Tibial nerve (tissue), 4 donors: ENCODE data around the gene DENND1A. TPM values are rescaled to one million over a fixed set of nuclear protein-coding genes. Genes with fewer than 3 reads are reported as not detected.

Source experiments
- DNase-seq, 2 donors: peaks; one replicate each; pipeline ENCODE4 v3.0.0-alpha.2; 2019; ENCODE audit warnings: low spot score in 2 of 2
- H3K27ac ChIP-seq, 4 donors: fragments of 200-600 bp; sonication (generic) in 3 of 4; one replicate each; pipeline ENCODE4 v1.5.1; 2017 to 2019; ENCODE audit warnings: mild to moderate bottlenecking in 1 of 4
- H3K27me3 ChIP-seq, 2 donors: fragments of 200-600 bp; sonication (generic) in 1 of 2; one replicate each; pipeline versions ENCODE4 v1.5.1 to v1.6.0; 2017 to 2019
- H3K36me3 ChIP-seq, 3 donors: fragments of 200-600 bp; sonication (generic); one replicate each; pipeline ENCODE4 v1.5.1; 2018 to 2019
- H3K4me1 ChIP-seq, 4 donors: fragments of 200-600 bp; sonication (generic) in 3 of 4; one replicate each; pipeline ENCODE4 v1.5.1; 2017 to 2019
- H3K4me3 ChIP-seq, 4 donors: fragments of 200-600 bp; sonication (generic) in 3 of 4; one replicate each; pipeline ENCODE4 v1.5.1; 2017 to 2019; ENCODE audit warnings: mild to moderate bottlenecking in 1 of 4, moderate library complexity in 1 of 4
- H3K9me3 ChIP-seq, 4 donors: fragments of 200-600 bp; sonication (generic) in 3 of 4; one replicate each; pipeline ENCODE4 v1.5.1; 2017 to 2019
- EP300 ChIP-seq, 2 donors: sonication (generic); formaldehyde crosslinking; IDR thresholded peaks; one replicate each; pipeline ENCODE4 v1.6.1; 2017; ENCODE audit warnings: antibody characterized with exemption in 2 of 2, mild to moderate bottlenecking in 1 of 2
- POLR2A ChIP-seq, 2 donors: fragments of 450-650 bp; IDR thresholded peaks; one replicate each; pipeline ENCODE4 v1.6.1; 2017; ENCODE audit warnings: antibody characterized with exemption in 2 of 2, mild to moderate bottlenecking in 2 of 2, moderate library complexity in 2 of 2
- WGBS, 2 donors: methylation state at CpG; one replicate each; pipeline ENCODE4 v1.1.5; 2018; 5-methylcytosine and 5-hydroxymethylcytosine counted together
- total RNA-seq, 4 donors: library from RNA; depleted of rRNA; stranded (reverse); fragments of >200 nt; gene quantifications; one replicate each; pipeline ENCODE4 v1.1.0, GENCODE V29; 2016
- TF ChIP-seq, protein P1 (sequence below), 5 experiments: fragments of 200-600 bp in 3 of 5; fragments of 450-650 bp in 2 of 5; sonication (generic) in 3 of 5; IDR thresholded peaks; one replicate each; pipeline ENCODE4 v1.5.1; 2016 to 2019; ENCODE audit warnings: antibody characterized with exemption in 5 of 5, mild to moderate bottlenecking in 3 of 5, moderate library complexity in 2 of 5

Gene DENND1A
- total RNA-seq, 4 donors from 2014 or later, result 17.5 to 34.8 (median 20.1) TPM

DNA sequence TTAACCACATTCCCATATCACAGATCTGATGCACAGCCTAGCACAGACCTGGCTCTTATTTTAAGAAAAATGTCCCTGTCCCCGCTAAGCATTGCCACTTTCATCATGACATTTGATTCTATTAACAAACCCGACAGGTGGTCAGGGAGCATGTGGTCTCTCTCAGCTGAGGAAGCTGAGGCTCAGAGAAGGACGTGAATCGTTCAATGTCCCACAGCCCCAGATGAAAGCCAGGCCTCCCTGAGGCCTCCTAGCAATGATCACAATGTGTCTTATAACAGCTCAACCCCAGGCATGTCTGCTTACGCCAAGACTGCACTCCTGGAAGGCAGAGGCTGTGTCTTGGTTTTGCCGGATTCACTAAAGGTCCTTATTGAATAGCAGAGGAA is 584.4 kb downstream of the DENND1A start:
- no peak for DNase-seq
- WGBS, 2 donors, result 60 to 65% methylated on average over 6 of the region's 6 CpGs
- Histone ChIP-seq H3K27me3 (peaks cover 0 to 14% of the 10 kb centered on the region in 2 donors), H3K36me3 (no peaks in the 10 kb centered on the region), H3K9me3 (no peaks in the 10 kb centered on the region), H3K27ac (no peak overlapping the region), H3K4me3 (no peak overlapping the region), H3K4me1 (peaks cover 0 to 6% (median 3%) of the 10 kb centered on the region in 4 donors)
- TF ChIP-seq, protein P1, sequence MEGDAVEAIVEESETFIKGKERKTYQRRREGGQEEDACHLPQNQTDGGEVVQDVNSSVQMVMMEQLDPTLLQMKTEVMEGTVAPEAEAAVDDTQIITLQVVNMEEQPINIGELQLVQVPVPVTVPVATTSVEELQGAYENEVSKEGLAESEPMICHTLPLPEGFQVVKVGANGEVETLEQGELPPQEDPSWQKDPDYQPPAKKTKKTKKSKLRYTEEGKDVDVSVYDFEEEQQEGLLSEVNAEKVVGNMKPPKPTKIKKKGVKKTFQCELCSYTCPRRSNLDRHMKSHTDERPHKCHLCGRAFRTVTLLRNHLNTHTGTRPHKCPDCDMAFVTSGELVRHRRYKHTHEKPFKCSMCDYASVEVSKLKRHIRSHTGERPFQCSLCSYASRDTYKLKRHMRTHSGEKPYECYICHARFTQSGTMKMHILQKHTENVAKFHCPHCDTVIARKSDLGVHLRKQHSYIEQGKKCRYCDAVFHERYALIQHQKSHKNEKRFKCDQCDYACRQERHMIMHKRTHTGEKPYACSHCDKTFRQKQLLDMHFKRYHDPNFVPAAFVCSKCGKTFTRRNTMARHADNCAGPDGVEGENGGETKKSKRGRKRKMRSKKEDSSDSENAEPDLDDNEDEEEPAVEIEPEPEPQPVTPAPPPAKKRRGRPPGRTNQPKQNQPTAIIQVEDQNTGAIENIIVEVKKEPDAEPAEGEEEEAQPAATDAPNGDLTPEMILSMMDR (IDR thresholded peaks at IDR 0.05), result no peak
- no peak for TF ChIP-seq EP300 (IDR thresholded peaks at IDR 0.05)
- TF ChIP-seq POLR2A (IDR thresholded peaks at IDR 0.05), result no peak

GRCh38 chr9:123344192-123344949 is 585.6 kb downstream of the DENND1A start:
- Histone ChIP-seq H3K27me3 (peaks cover 0 to 10% of the 10 kb centered on the region in 2 donors), H3K4me1 (peaks cover 0 to 13% (median 4%) of the 10 kb centered on the region in 4 donors), H3K4me3 (no peak overlapping the region), H3K9me3 (no peaks in the 10 kb centered on the region), H3K27ac (peak overlapping the region in 1 of 4 donors; percentile 53), H3K36me3 (no peaks in the 10 kb centered on the region)
- TF ChIP-seq EP300 (IDR thresholded peaks at IDR 0.05) (no peak), POLR2A (IDR thresholded peaks at IDR 0.05) (no peak)
- TF ChIP-seq, protein P1 (IDR thresholded peaks at IDR 0.05), result no peak
- 93 to 96% methylated on average over 9 of the region's 9 CpGs for WGBS, 2 donors
- no peak for DNase-seq

DNA sequence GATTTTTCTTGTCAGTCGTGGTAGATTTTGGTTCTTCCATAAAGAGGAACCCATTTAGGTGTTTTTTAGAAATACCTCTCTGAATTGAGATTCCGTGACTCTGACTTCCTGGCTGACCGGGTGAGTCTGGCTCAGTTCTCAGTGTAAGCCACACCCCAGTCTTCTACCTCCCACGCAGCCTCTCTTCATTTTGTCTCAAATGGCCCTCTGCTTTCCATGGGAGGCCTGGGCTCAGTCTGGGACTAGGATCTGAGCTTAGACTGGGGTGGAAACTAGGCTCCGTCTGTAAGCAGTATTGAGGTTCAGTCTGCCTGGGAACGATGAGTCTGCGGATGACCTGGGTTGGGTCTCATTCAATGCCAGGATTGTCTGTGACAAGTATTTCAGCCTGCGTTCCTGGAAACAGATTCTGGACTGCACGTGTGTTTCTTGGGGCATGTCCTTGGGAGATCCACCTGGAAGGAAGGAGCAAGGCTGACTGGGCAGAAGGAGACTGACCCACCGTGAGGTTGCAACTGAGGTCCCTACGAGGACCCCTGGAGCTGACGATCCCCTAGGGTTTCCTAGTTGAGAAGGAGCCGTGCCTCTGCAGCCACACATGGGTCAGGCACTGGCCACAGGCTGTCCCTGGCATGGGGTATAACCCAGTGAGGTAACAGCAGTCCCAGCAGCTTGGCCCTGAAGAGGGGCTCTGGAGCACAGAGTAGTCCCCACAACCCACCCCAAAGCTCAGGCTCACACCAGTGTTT is 586.3 kb downstream of the DENND1A start:
- peaks cover 0 to 3% of the 10 kb centered on the region in 2 donors for H3K27me3 ChIP-seq
- no peaks in the 10 kb centered on the region for H3K9me3 ChIP-seq
- 47% methylated on average over 8 to 13 of the region's 13 CpGs for WGBS, 2 donors
- H3K4me1 ChIP-seq, result peaks cover 0 to 13% (median 4%) of the 10 kb centered on the region in 4 donors
- H3K27ac ChIP-seq, result peak overlapping the region in 1 of 4 donors; percentile 53
- TF ChIP-seq, protein P1 (IDR thresholded peaks at IDR 0.05), result no peak
- no peak for TF ChIP-seq EP300 (IDR thresholded peaks at IDR 0.05)
- TF ChIP-seq POLR2A (IDR thresholded peaks at IDR 0.05), result no peak
- DNase-seq, result no peak
- no peak overlapping the region for H3K4me3 ChIP-seq
- no peaks in the 10 kb centered on the region for H3K36me3 ChIP-seq

GRCh38 chr9:123342247-123342646 is 587.7 kb downstream of the DENND1A start:
- Histone ChIP-seq H3K36me3 (no peaks in the 10 kb centered on the region), H3K4me3 (no peak overlapping the region), H3K27me3 (no peaks in the 10 kb centered on the region), H3K9me3 (no peaks in the 10 kb centered on the region), H3K27ac (no peak overlapping the region), H3K4me1 (peaks cover 0 to 13% (median 4%) of the 10 kb centered on the region in 4 donors)
- DNase-seq, result no peak
- TF ChIP-seq EP300 (IDR thresholded peaks at IDR 0.05) (no peak), POLR2A (IDR thresholded peaks at IDR 0.05) (no peak)
- TF ChIP-seq, protein P1 (IDR thresholded peaks at IDR 0.05), result no peak
- WGBS, 2 donors, result 76 to 83% methylated on average over 5 of the region's 5 CpGs

GRCh38 chr9:123341816-123342215 is 588.1 kb downstream of the DENND1A start:
- Histone ChIP-seq H3K36me3 (no peaks in the 10 kb centered on the region), H3K27me3 (no peaks in the 10 kb centered on the region), H3K27ac (no peak overlapping the region), H3K4me1 (peaks cover 0 to 13% (median 4%) of the 10 kb centered on the region in 4 donors), H3K9me3 (no peaks in the 10 kb centered on the region), H3K4me3 (no peak overlapping the region)
- WGBS, 2 donors, result 80 to 82% methylated on average over 6 of the region's 6 CpGs
- no peak for DNase-seq
- TF ChIP-seq EP300 (IDR thresholded peaks at IDR 0.05), result no peak
- TF ChIP-seq, protein P1 (IDR thresholded peaks at IDR 0.05), result no peak
- no peak for TF ChIP-seq POLR2A (IDR thresholded peaks at IDR 0.05)
